HepG2 (cell line): Measurements from ENCODE around the gene A3GALT2. TPM values are rescaled to one million over a fixed set of nuclear protein-coding genes. Genes with fewer than 3 reads are reported as not detected.

Experiments
- ATAC-seq: fragments of 200-7000 bp; cut with Tn5 transposase; 3 replicates; pipeline ENCODE4 v1.9.1; 2020; ENCODE audit warnings: mild to moderate bottlenecking, moderate library complexity
- BruUV-seq: library from RNA; stranded (reverse); fragments of 400-500 nt; replicated peaks from 2 replicates; lab custom pipeline; 2021; lab: Mats Ljungman, UMichigan
- CTCF ChIA-PET: fragments of 300-600 bp; formaldehyde crosslinking; extraction: SDS; loops from one replicate; lab custom pipeline; 2021; ENCODE audit warnings: low total read pairs, inconsistent platforms, low intra/inter-chr PET ratio; lab: Yijun Ruan, JAX
- POLR2A ChIA-PET: fragments of 350-600 bp; sonication (Branson Sonifier 250); formaldehyde crosslinking; loops from one replicate; lab custom pipeline; 2020; ENCODE audit warnings: antibody characterized with exemption, inconsistent platforms; lab: Yijun Ruan, JAX
- DNase-seq: peaks from one replicate; pipeline ENCODE4 v3.0.0-alpha.2; 2015; ENCODE audit warnings: low spot score
- FAIRE-seq: peaks from 3 replicates; lab custom pipeline; 2011; peaks lifted over from hg19 to GRCh38; lab: Jason Lieb, UNC
- H2AFZ ChIP-seq: one replicate; pipeline ENCODE4 v1.6.1; 2011; ENCODE audit warnings: low read length, inconsistent platforms
- H3K27ac ChIP-seq: fragments of 300-600 bp; 3 replicates; pipeline ENCODE4 v1.8.0; 2011; ENCODE audit warnings: mixed run types, mild to moderate bottlenecking, mixed read lengths, low read length, inconsistent platforms; ENCODE audit not compliant: insufficient read depth; ENCODE audit errors: extremely low read length
- H3K27me3 ChIP-seq, 2 experiments: fragments of 200-600 bp in 1 of 2; 2 replicates in 1 of 2; 3 replicates in 1 of 2; pipeline versions ENCODE4 v1.6.0 to v1.8.0; 2011; ENCODE audit warnings: low read length in 2 of 2, mild to moderate bottlenecking in 2 of 2, moderate library complexity in 2 of 2, inconsistent platforms in 1 of 2; ENCODE audit not compliant: insufficient read depth in 2 of 2, control insufficient read depth in 1 of 2
- H3K36me3 ChIP-seq, 2 experiments: fragments of 200-600 bp in 1 of 2; replicated peaks in 1 of 2; 2 replicates in 1 of 2; 3 replicates in 1 of 2; pipeline versions ENCODE4 v1.5.1 to v1.8.0; 2011; ENCODE audit warnings: low read length in 2 of 2, inconsistent platforms in 1 of 2; ENCODE audit not compliant: insufficient read depth in 2 of 2, control insufficient read depth in 1 of 2
- H3K4me1 ChIP-seq: 2 replicates; pipeline ENCODE4 v1.5.1; 2012; ENCODE audit warnings: low read length, inconsistent platforms; ENCODE audit not compliant: insufficient read depth
- H3K4me2 ChIP-seq: 2 replicates; pipeline ENCODE4 v1.6.0; 2011; ENCODE audit warnings: low read depth, low read length, inconsistent platforms
- H3K4me3 ChIP-seq, 3 experiments: fragments of 200-600 bp in 1 of 3; sonication (generic), shearing (Covaris generic) in 1 of 3; replicated peaks in 1 of 3; 2 replicates each; pipeline ENCODE4 v1.5.1; 2011 to 2016; ENCODE audit warnings: low read length in 3 of 3, inconsistent platforms in 2 of 3, low read depth in 2 of 3, mild to moderate bottlenecking in 2 of 3, control low read depth in 1 of 3, mixed read lengths in 1 of 3; ENCODE audit not compliant: insufficient read depth in 1 of 3
- H3K79me2 ChIP-seq: one replicate; pipeline ENCODE4 v1.6.1; 2011; ENCODE audit warnings: low read length, inconsistent platforms; ENCODE audit not compliant: insufficient read depth
- H3K9ac ChIP-seq: 2 replicates; pipeline ENCODE4 v1.6.0; 2011; ENCODE audit warnings: mild to moderate bottlenecking, low read depth, low read length, inconsistent platforms; ENCODE audit not compliant: insufficient read depth
- H3K9me3 ChIP-seq: 2 replicates; pipeline ENCODE4 v1.5.1; 2012; ENCODE audit warnings: mild to moderate bottlenecking, low read length
- H4K20me1 ChIP-seq: 2 replicates; pipeline ENCODE4 v1.6.0; 2011; ENCODE audit warnings: inconsistent platforms, mild to moderate bottlenecking, low read length, moderate library complexity; ENCODE audit not compliant: insufficient read depth
- CREB1 ChIP-seq, 2 experiments: fragments of 450-650 bp in 1 of 2; IDR thresholded peaks; 2 replicates each; pipeline ENCODE4 v1.6.1; 2016 to 2017; ENCODE audit warnings: control low read depth in 1 of 2, mild to moderate bottlenecking in 1 of 2, missing compliant biosample characterization in 1 of 2, missing genetic modification characterization in 1 of 2
- GPN1 ChIP-seq: sonication (generic); formaldehyde crosslinking; IDR thresholded peaks from 2 replicates; pipeline ENCODE4 v1.5.1; 2020; ENCODE audit warnings: missing genetic modification reagents, borderline replicate concordance
- HNRNPK ChIP-seq: fragments of 200-400 bp; formaldehyde crosslinking; IDR thresholded peaks from 2 replicates; pipeline ENCODE4 v1.6.1; 2018; ENCODE audit warnings: low read length, low read depth, moderate library complexity, mild to moderate bottlenecking; ENCODE audit not compliant: poor library complexity, severe bottlenecking
- YEATS4 ChIP-seq: sonication (generic); formaldehyde crosslinking; IDR thresholded peaks from 2 replicates; pipeline ENCODE4 v1.4.0; 2020; ENCODE audit warnings: missing genetic modification reagents, borderline replicate concordance
- ZMYM2 ChIP-seq: sonication (generic); formaldehyde crosslinking; IDR thresholded peaks from 2 replicates; pipeline ENCODE4 v1.8.0; 2022; ENCODE audit warnings: mild to moderate bottlenecking, missing genetic modification reagents
- ZNF431 ChIP-seq: sonication (generic); formaldehyde crosslinking; IDR thresholded peaks from 2 replicates; pipeline ENCODE4 v1.9.0; 2022; ENCODE audit warnings: missing genetic modification reagents, low read depth, mild to moderate bottlenecking, borderline replicate concordance
- WGBS: methylation state at CpG from one replicate; pipeline ENCODE4 v1.1.6; 2017; ENCODE audit warnings: low lambda C conversion rate; 5-methylcytosine and 5-hydroxymethylcytosine counted together
- in situ Hi-C: cut with HindIII; loops from 2 replicates; pipeline ENCODE4 v1.10.0; 2017; ENCODE audit warnings: low pct_unique_long_range_greater_than_20kb; ENCODE audit not compliant: extremely low pct_ligation_motif_present
- intact Hi-C: fragments of 100-400 bp; cut with micrococcal nuclease; formaldehyde crosslinking; loops from one replicate; pipeline ENCODE4 v1.10.0; 2022; ENCODE audit not compliant: unreplicated experiment
- polyA plus RNA-seq, 8 experiments: library from polyadenylated mRNA; depleted of rRNA in 3 of 8; stranded (reverse) in 7 of 8; unstranded in 1 of 8; fragments of >200 nt; fragmentation: Illumina TruSeq in 4 of 8; extraction: Trizol in 4 of 8; gene quantifications; 2 replicates each; pipeline versions ENCODE4 v1.2.1 to v1.2.3, GENCODE V29; 2011 to 2016; ENCODE audit warnings: low read depth in 4 of 8, missing spikeins in 1 of 8, mixed read lengths in 1 of 8; ENCODE audit not compliant: insufficient read depth in 1 of 8
- total RNA-seq, 5 experiments: library from RNA; depleted of rRNA; stranded (reverse); fragments of >200 nt; fragmentation: Illumina TruSeq; extraction: Trizol; gene quantifications; 2 replicates each; pipeline ENCODE4 v1.2.3, GENCODE V29; 2016; ENCODE audit warnings: low read depth in 1 of 5
- TF ChIP-seq, protein P1 (sequence below): sonication (generic); formaldehyde crosslinking; conservative IDR thresholded peaks from 2 replicates; pipeline ENCODE4 v1.8.1; 2023; ENCODE audit warnings: missing genetic modification reagents
- TF ChIP-seq, protein P2 (sequence below): sonication (generic); formaldehyde crosslinking; IDR thresholded peaks from 2 replicates; pipeline ENCODE4 v1.5.0; 2020; ENCODE audit warnings: missing genetic modification reagents

Gene A3GALT2
- total and polyA plus RNA-seq, 2 of the 13 experiments (the other 11 are each of a cell fraction or from before 2014, with no cell fraction given): not detected

DNA sequence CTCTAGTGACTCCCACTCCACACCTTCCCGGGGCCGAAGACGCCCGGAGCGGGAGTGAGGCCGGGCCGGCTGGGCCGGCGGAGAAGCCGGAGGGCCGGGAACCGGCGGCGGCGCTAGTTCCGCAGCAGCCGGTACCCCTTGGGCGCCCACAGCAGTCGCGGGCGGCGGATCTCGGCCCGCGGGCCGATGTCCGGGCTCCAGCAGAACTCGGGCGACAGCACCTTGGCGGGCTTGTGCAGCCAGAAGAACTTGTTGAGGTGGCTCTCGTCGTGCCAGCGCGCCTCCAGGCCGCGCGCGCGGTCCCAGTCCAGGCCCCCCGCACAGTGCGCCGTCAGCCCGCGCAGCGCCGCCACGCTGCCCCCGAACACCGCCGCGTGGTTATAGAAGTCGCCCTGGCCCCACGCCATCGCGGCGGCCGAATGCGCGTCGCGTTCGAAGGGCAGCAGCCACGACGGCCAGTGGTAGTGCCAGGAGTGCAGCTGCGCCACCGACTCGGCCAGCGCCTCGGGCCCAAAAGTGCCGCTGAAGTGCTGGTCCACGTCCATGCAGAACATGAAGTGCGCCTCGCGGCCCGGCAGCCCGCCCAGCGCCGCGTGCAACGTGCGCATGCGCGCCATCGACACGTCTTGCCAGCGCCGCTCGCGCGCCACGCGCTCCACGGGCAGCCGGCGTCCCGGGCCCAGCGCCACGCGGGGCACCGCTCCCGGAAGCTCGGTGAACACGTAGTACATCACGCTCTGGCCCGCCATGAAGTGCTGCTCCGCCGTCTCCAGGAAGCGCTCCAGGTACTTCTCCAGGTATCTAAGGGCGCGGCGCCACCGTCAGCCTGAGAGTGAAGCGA, 14.0 kb downstream of the A3GALT2 start:
- Histone ChIP-seq H3K27me3 (peaks cover 0 to 9% of the 10 kb centered on the region in 2 experiments; a peak in 1 of 5 replicates), H3K36me3 (no peaks in the 10 kb centered on the region), H3K9ac (no peak overlapping the region), H3K79me2 (no peaks in the 10 kb centered on the region), H3K4me1 (0 out of 2 replicates have a peak, but pooled peaks cover 5% of the 10 kb centered on the region), H3K4me2 (no peak overlapping the region), H3K4me3 (no peak overlapping the region), H3K27ac (no peak overlapping the region), H3K9me3 (no peaks in the 10 kb centered on the region), H2AFZ (no peak overlapping the region), H4K20me1 (no peaks in the 10 kb centered on the region)
- POLR2A ChIA-PET: no interaction called here
- no peak for DNase-seq
- in situ Hi-C loops: no loop called here
- no TSS peak for BruUV-seq
- CTCF ChIA-PET: no interaction called here
- WGBS: 93% methylated on average over 100 of the region's 113 CpGs
- intact Hi-C loops: no loop called here
- no peak for ATAC-seq
- TF ChIP-seq, protein P1, sequence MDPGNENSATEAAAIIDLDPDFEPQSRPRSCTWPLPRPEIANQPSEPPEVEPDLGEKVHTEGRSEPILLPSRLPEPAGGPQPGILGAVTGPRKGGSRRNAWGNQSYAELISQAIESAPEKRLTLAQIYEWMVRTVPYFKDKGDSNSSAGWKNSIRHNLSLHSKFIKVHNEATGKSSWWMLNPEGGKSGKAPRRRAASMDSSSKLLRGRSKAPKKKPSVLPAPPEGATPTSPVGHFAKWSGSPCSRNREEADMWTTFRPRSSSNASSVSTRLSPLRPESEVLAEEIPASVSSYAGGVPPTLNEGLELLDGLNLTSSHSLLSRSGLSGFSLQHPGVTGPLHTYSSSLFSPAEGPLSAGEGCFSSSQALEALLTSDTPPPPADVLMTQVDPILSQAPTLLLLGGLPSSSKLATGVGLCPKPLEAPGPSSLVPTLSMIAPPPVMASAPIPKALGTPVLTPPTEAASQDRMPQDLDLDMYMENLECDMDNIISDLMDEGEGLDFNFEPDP (CRISPR knock-in tag): no peak
- TF ChIP-seq YEATS4 (CRISPR knock-in tag): no peak
- no peak for TF ChIP-seq GPN1
- peak; percentile 54 for TF ChIP-seq HNRNPK
- no peak for TF ChIP-seq CREB1 (IDR thresholded peaks at IDR 0.05)
- no peak for TF ChIP-seq CREB1 (CRISPR knock-in tag; IDR thresholded peaks at IDR 0.05)
- TF ChIP-seq ZMYM2 (CRISPR knock-in tag): no peak
- TF ChIP-seq, protein P2, sequence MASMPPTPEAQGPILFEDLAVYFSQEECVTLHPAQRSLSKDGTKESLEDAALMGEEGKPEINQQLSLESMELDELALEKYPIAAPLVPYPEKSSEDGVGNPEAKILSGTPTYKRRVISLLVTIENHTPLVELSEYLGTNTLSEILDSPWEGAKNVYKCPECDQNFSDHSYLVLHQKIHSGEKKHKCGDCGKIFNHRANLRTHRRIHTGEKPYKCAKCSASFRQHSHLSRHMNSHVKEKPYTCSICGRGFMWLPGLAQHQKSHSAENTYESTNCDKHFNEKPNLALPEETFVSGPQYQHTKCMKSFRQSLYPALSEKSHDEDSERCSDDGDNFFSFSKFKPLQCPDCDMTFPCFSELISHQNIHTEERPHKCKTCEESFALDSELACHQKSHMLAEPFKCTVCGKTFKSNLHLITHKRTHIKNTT (CRISPR knock-in tag): no peak
- TF ChIP-seq ZNF431 (CRISPR knock-in tag): no peak
- no peak for FAIRE-seq
